ENCODE measurements around the gene RGS12. TPM values are rescaled to one million over a fixed set of nuclear protein-coding genes. Genes with fewer than 3 reads are reported as not detected.

RGS12 gene
- total RNA-seq, 3 donors from 2014 or later, result 2.3 to 3.0 (median 2.5) TPM

DNA sequence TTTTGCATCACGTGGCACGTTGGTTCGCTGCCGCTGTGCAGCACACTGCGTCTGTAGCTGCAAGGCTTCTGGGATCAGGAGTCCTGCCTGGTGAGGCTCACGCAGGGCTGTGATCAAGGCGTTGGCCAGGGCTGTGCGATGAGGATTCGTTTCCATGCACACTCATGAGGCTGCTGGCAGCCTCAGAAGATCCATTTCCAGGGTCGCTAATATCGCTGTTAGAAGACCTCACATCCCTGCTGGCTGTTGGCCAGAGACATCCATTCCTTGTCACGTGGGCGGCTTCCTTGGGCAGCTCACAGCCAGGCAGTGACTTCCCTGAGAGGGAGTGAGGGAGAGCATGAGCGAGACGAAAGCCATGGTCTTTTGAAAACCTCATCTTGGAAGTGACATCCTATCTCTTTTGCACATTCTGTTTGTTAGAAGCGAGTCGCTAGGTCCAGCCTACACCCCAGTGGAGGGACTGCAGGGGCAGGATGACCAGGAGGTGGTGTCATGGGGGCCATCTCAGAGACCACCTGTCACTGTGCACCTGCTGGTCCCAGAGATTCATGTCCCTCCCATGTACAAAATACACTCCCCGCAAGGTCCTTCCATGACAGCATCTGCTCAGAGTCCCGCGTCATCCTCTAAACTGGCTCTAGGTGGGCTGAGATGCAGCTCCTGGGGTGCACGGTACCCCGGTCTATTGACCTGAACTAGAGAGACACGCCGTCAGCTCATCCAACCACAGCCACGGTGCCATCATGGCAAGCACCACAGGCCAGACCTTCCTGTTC lies 12.2 kb downstream of the RGS12 start:
- ATAC-seq (no peak), DNase-seq (no peak)
- Mint-ChIP-seq H3K4me3 (peak overlapping the region; percentile 13), H3K4me1 (ENCODE audit: low read depth) (peaks cover 53% of the 10 kb centered on the region), H3K27me3 (ENCODE audit: low read depth) (no peaks in the 10 kb centered on the region), H3K36me3 (ENCODE audit: insufficient read depth) (no peaks in the 10 kb centered on the region), H3K9me3 (no peaks in the 10 kb centered on the region)

DNA sequence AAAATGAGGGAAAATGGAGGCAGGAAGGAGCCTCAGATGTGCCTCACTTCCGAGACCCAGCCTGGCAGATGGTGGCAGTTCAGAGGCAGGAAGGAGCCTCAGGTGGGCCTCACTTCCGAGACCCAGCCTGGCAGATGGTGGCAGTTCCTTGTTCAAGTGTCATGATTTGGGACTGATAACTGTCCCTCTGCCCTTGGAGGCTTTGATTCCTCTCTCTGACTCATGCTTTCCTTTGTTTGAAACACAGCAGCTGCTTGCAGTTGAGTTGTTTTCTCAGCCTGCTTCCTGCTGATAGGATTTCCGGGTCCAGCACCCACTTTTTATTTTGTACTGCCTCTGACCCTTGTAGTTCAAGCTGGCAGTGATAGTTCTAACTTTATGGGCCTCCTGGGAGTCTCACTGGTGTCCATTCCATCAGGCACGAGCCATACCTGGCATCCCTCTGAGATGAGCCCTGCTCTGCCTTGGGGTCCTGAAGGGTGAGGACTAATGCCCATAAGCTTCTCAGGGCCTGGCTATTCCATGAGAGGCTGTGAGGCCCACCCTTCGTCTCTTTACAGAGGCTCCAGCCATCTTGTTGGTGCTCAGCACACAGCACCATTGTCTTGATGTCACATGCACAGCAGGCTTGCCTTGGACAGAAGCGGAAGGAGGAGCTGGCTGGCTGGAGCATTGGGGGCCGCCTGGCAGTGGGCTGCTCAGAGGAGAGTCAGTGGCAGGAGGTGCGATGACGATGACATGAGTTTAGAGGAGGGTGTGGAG lies 13.0 kb downstream of the RGS12 start:
- Mint-ChIP-seq H3K36me3 (ENCODE audit: insufficient read depth) (no peaks in the 10 kb centered on the region), H3K4me3 (peak overlapping the region; percentile 13), H3K4me1 (ENCODE audit: low read depth) (peaks cover 51% of the 10 kb centered on the region), H3K27me3 (ENCODE audit: low read depth) (no peaks in the 10 kb centered on the region), H3K9me3 (no peaks in the 10 kb centered on the region)
- DNase-seq, result no peak
- no peak for ATAC-seq

DNA sequence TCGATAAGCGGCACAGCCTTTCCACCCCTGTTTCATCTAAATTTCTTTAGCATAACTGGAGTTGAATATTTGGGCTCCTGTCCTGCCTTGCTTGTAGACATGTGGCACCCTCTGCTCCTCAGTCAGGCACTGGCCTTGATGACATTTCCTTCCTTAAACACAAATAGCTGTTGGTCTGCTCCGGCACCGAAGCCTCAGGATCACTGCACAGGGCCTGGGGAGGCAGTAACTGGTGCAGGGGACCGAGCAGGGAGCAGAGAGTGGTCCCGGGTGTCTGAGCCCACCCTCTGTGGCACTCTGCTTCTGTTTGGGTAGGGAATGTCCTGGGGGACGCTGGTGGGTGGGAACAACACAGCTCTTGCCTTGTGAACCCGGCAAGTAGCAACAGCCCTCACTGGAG lies 13.6 kb downstream of the RGS12 start:
- no peaks in the 10 kb centered on the region for H3K27me3 Mint-ChIP-seq (ENCODE audit: low read depth)
- ATAC-seq (no peak), DNase-seq (no peak)
- H3K36me3 Mint-ChIP-seq (ENCODE audit: insufficient read depth), result no peaks in the 10 kb centered on the region
- no peak overlapping the region for H3K4me3 Mint-ChIP-seq
- H3K9me3 Mint-ChIP-seq, result no peaks in the 10 kb centered on the region
- peaks cover 46% of the 10 kb centered on the region for H3K4me1 Mint-ChIP-seq (ENCODE audit: low read depth)

DNA sequence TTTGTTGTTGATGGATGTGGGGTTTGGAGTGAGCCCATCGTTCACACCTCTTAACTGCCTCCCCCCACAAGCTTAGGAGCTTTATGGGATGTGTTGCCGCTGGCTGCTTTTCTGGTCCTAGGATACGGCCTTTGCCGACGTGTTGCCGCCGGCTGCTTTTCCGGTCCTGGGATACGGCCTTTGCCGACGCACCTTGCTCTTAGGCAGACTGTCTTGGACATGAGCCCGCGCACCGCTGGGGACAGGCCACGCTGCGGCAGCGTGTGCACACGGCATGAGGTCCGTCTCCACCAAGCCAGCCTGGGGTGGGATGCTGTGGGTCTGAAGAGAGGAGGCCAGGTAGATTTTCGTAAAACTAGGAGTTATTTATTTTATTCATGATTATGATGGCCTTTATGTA lies 14.2 kb downstream of the RGS12 start:
- no peak for ATAC-seq
- Mint-ChIP-seq H3K4me1 (ENCODE audit: low read depth) (peaks cover 40% of the 10 kb centered on the region), H3K9me3 (no peaks in the 10 kb centered on the region), H3K4me3 (no peak overlapping the region), H3K36me3 (ENCODE audit: insufficient read depth) (no peaks in the 10 kb centered on the region), H3K27me3 (ENCODE audit: low read depth) (no peaks in the 10 kb centered on the region)
- no peak for DNase-seq

DNA sequence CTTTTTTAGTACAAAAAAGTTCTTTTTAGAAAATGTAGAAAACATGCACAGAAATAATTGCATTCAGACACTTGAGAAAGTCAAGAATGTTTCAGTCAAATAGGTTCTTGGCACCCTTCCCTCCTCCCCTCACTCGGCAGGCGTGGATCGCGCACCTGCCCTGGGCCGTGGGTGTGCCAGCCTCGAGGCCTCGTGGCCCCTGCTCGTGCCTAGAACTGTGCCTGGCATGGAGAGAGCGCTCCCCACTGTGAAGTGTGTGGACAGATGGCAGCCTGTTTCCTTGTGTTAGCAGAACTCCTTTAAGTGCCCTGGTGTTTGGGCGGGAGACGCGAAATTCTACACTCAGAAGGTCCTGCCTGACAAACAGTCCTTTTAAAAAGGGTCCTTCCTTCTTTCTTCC lies 14.7 kb downstream of the RGS12 start:
- no peak for DNase-seq
- Mint-ChIP-seq H3K4me1 (ENCODE audit: low read depth) (peaks cover 36% of the 10 kb centered on the region), H3K9me3 (no peaks in the 10 kb centered on the region), H3K36me3 (ENCODE audit: insufficient read depth) (no peaks in the 10 kb centered on the region), H3K27me3 (ENCODE audit: low read depth) (no peaks in the 10 kb centered on the region), H3K4me3 (no peak overlapping the region)
- no peak for ATAC-seq

DNA sequence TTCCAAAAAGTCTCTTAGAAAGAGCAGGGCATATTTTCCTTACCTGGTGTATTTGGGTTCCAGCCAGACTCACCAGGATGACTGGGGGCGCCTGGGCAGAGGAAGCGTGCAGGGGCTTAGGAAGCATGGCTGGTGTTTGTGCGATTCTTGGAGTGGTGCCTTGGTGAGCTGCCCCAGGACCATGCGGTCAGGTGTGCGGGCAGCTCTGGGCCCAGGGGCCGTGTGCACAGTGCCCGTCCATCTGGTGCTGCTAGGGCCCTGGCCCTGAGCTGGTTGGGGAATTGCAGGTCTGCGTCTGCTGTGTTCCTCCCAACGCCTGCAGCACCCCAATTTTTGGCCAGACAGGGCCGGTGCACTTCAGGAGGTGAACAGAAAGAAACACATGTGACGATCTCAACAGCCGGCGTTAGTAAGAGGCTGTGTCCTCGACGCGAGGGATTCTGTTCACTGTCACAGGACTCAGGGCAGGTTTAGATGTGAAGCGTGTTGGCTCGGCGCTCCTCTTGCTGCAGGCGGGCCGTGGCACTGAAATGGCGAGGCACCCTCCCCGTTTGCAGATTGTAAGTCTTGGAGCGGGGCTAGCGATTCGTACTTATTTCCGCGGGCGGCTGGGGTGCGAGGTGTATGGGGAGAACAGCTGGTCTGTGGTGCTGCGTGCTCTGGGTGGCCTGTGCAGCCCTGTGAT lies 15.2 kb downstream of the RGS12 start:
- Mint-ChIP-seq H3K4me3 (no peak overlapping the region), H3K27me3 (ENCODE audit: low read depth) (no peaks in the 10 kb centered on the region), H3K36me3 (ENCODE audit: insufficient read depth) (no peaks in the 10 kb centered on the region), H3K9me3 (no peaks in the 10 kb centered on the region), H3K4me1 (ENCODE audit: low read depth) (peaks cover 31% of the 10 kb centered on the region)
- ATAC-seq (no peak), DNase-seq (no peak)

DNA sequence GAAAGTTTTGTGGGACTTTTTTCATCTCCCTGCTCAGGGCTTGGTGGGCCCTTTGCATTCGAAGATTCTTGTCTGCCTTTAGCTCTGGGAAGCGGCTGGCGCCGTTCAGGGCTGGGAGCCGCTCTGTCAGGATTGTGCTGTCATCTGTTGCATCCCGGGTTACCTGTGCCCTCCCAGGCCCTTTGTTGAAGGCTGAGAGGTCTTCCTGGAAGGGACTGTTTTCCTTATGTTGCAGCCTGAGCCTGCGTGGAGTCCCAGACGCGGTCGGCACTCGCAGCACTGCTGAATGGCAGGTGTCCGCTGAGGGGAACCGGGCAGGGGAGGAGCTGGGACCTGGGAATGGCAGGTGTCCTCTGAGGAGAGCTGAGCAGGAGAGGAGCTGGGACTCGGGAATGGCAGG lies 15.9 kb downstream of the RGS12 start:
- Mint-ChIP-seq H3K36me3 (ENCODE audit: insufficient read depth) (no peaks in the 10 kb centered on the region), H3K4me1 (ENCODE audit: low read depth) (peaks cover 24% of the 10 kb centered on the region), H3K4me3 (no peak overlapping the region), H3K27me3 (ENCODE audit: low read depth) (no peaks in the 10 kb centered on the region), H3K9me3 (no peaks in the 10 kb centered on the region)
- ATAC-seq (no peak), DNase-seq (no peak)

DNA sequence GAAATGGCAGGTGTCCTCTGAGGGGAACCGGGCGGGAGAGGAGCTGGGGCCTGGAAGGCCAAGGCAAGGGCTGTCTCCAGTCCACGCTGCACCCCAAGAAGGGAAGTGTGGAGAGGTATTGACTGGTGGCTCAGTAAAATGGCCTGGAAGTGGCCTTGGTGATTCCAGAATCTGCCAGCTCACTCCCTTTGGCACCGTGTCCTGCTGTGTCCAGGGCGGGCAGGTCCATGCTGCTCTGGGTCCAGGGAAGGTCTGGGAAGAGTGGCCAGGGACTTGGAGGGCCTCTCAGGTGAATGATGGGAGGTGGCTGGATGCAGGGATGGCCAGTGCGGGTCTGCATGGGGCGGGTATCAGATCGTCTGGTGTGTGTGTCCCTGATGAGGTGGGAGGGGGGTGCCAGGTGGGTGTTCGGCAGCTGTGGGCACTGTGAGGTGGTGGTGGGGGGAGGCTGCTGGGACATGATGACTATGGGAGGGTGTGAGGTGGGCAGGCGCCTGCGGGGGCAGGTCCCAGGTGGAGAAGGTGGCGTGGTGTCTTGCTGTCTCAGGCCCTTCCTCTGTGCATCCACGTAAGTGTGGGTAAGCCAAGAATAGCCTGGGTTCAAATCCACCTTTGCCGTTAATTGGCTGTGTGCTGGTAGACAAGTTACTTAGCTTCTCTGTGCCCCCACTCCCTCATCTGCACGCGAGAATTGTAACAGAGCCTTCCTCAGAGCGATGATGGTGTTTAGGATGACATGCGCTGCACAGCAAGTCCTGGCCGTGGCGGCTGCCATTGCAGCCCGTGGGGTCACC lies 17.7 kb downstream of the RGS12 start:
- H3K9me3 Mint-ChIP-seq, result no peaks in the 10 kb centered on the region
- H3K36me3 Mint-ChIP-seq (ENCODE audit: insufficient read depth), result no peaks in the 10 kb centered on the region
- peaks cover 9% of the 10 kb centered on the region for H3K4me1 Mint-ChIP-seq (ENCODE audit: low read depth)
- DNase-seq, result no peak
- H3K4me3 Mint-ChIP-seq, result no peak overlapping the region
- ATAC-seq, result no peak
- no peaks in the 10 kb centered on the region for H3K27me3 Mint-ChIP-seq (ENCODE audit: low read depth)

DNA sequence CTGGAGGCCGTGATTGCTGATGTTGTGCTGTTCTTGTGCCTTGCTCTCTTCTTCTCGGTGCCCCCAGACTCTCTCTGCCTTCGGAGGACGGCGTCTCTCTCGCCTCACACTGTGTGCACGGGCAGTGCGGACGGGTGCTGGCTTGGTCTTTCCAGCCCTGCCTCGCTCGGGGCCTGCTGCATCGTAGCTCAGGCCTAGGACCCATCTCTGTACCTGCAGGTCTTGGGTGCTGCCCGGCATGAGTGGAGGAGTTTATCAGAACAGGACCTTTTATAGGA lies 18.2 kb downstream of the RGS12 start:
- no peak for ATAC-seq
- H3K36me3 Mint-ChIP-seq (ENCODE audit: insufficient read depth), result no peaks in the 10 kb centered on the region
- no peaks in the 10 kb centered on the region for H3K27me3 Mint-ChIP-seq (ENCODE audit: low read depth)
- no peaks in the 10 kb centered on the region for H3K9me3 Mint-ChIP-seq
- DNase-seq, result no peak
- H3K4me3 Mint-ChIP-seq, result no peak overlapping the region
- H3K4me1 Mint-ChIP-seq (ENCODE audit: low read depth), result peaks cover 3% of the 10 kb centered on the region

DNA sequence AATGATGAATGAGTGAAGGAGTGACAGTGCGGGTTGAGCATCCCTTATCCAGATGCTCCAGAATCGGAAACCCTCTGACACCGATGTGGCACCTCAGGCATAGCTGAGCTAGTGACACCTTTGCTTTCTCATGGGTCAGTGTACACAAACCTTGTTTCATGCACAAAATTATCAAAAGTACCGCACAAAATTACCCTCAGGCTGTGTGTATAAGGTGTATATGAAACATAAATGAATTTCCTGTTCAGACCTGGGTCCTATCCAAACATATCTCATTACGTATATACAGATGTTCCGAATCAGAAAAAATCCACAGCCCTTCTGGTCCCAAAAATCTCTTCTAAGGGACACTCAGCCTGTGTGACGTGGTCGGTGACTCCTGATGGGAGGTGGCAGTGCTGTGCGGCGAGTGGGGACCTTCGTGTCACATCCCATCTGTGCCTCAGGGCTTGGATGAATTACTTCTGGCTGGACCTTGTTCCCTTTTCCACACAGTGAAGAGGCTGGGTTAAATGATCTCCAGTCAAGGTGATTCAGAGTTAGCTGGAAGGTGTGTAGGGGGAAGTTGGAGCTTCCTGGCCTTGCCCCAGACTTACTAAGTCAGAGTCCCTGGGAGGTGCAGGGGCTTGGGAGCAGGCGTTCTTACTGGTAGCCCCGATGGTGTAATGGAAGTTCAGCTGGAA lies 18.8 kb downstream of the RGS12 start:
- Mint-ChIP-seq H3K4me1 (ENCODE audit: low read depth) (peaks cover 1% of the 10 kb centered on the region), H3K36me3 (ENCODE audit: insufficient read depth) (peaks cover 4% of the 10 kb centered on the region), H3K9me3 (no peaks in the 10 kb centered on the region), H3K4me3 (no peak overlapping the region), H3K27me3 (ENCODE audit: low read depth) (no peaks in the 10 kb centered on the region)
- DNase-seq (no peak), ATAC-seq (no peak)

DNA sequence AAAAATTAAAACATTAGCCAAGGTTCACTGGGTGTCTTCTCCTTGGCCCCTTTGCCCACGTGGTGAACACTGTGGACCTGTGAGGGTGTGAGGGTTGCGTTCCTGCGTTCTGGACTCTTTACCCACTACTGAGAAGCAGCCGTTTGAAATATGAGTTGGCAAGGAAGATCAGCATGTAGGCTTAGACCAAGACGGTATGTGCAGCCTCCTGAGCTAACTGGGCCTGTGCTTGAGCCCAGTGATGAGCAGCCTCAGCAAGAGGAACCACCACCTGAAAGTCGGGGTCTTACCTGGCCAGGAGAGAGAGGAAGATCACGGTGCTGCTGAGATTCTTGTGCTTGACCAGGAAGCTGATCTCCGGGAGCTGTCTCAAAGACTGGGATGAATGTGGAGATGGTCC lies 19.5 kb downstream of the RGS12 start:
- DNase-seq, result no peak
- peaks cover 1% of the 10 kb centered on the region for H3K4me1 Mint-ChIP-seq (ENCODE audit: low read depth)
- H3K36me3 Mint-ChIP-seq (ENCODE audit: insufficient read depth), result peaks cover 8% of the 10 kb centered on the region
- H3K27me3 Mint-ChIP-seq (ENCODE audit: low read depth), result no peaks in the 10 kb centered on the region
- H3K9me3 Mint-ChIP-seq, result no peaks in the 10 kb centered on the region
- ATAC-seq, result no peak
- no peak overlapping the region for H3K4me3 Mint-ChIP-seq

DNA sequence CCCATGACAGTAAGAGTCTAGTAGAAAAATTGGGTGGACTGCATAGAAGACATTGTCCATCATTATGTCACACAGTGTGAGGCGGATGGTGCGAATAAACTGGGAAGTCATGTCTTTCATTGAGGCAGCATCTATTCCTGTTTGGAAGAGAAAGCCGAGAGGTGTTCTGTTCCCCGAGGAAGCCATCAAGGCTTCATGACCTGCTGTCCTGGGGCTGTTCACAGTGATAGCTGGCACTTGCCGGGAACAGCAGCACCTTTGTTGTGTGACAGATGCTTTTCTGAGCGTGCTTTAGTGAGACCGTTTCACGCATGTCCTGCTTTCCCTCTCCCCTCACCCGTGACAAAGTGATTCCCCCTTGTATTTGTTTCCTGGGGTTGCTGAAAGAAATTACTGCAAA lies 20.3 kb downstream of the RGS12 start:
- Mint-ChIP-seq H3K4me3 (no peak overlapping the region), H3K27me3 (ENCODE audit: low read depth) (no peaks in the 10 kb centered on the region), H3K9me3 (no peaks in the 10 kb centered on the region), H3K4me1 (ENCODE audit: low read depth) (peaks cover 1% of the 10 kb centered on the region), H3K36me3 (ENCODE audit: insufficient read depth) (peaks cover 8% of the 10 kb centered on the region)
- ATAC-seq, result no peak
- no peak for DNase-seq

DNA sequence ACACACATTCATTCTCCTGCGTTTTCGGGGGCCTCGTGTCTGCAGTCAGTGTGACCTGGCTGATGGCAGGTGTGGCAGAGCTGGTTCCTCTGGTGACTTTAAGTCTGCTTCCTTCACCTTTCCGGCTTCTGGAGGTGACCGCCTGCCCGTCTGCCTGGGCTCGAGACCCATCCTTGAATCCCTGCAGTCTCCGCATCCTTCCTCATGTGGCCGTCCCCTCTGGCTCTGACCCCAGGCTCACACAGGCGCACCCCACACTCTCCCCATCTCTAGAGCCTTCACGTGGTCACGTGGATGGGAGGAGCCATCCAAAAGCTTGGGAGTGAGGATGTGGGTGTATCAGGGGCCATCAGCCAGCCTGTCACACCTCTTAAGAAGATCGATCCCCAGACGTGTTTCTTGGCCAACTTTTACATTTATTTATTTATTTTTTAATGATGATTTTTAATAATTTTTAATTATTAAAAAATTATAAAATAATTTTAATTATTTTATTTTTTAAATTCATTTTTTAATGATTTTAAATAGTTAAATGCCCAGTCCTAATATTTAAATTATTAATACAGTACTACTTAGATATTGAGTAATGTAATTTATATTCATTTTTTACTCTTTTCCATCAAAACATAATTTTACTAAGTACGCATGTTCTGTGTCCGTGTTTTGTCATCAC lies 20.9 kb downstream of the RGS12 start:
- DNase-seq, result no peak

More for the DNA sequence above, 20.9 kb downstream of the RGS12 start:
- Mint-ChIP-seq H3K9me3 (no peaks in the 10 kb centered on the region), H3K4me3 (no peak overlapping the region), H3K4me1 (ENCODE audit: low read depth) (peaks cover 1% of the 10 kb centered on the region), H3K36me3 (ENCODE audit: insufficient read depth) (peaks cover 8% of the 10 kb centered on the region), H3K27me3 (ENCODE audit: low read depth) (no peaks in the 10 kb centered on the region)
- no peak for ATAC-seq
